Dedifferentiated amniotic fluid mesenchymal stem cell (primary cell): ENCODE measurements around the gene FGD1.
A peak's percentile ranks its signal among the peaks of the same experiment; 100 is the strongest.
"Not testable (repeated sequence)": the region's sequence is repeated elsewhere in the genome, so short reads cannot be mapped to it uniquely, and the experiment has no call there.

Source experiments
- DNase-seq: peaks from one replicate; pipeline ENCODE4 v3.0.0-alpha.2; 2016; ENCODE audit errors: extremely low spot score

FGD1 gene

GRCh38 chrX:54495814-54496516, at the start of gene FGD1:
FGD1 (minus strand) TSS chrX:54496234; CDS start chrX:54495432, 802 bp downstream.
- no peak for DNase-seq

- not testable (repeated sequence) for DNase-seq
These were observed 46.2 kb upstream of the FGD1 start for GRCh38 chrX:54542239-54542638.

DNA sequence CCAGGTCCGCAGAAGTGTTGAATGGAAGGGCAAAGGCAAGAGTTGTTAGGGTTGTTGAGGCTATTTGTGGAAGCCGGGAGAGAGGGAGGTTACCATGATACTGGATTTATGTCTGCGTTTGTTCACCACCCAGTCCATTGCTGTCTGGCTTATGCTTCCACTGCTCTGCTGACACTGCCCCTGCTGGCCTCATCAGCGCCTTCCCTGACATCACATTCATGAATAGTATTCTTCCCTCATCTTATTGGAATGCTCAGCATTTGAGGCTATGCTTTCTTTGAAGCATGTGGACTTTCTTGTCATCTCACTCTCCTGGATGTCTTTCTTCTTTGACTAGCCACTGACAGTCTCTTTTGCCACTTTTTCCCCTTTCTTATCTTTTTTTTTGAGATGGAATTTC, 44.3 kb upstream of the FGD1 start:
- DNase-seq, result no peak

- DNase-seq, result no peak
These were observed 38.2 kb upstream of the FGD1 start for GRCh38 chrX:54534271-54534670.

- DNase-seq, result no peak
These were observed 34.4 kb upstream of the FGD1 start for GRCh38 chrX:54530357-54530900.

DNA sequence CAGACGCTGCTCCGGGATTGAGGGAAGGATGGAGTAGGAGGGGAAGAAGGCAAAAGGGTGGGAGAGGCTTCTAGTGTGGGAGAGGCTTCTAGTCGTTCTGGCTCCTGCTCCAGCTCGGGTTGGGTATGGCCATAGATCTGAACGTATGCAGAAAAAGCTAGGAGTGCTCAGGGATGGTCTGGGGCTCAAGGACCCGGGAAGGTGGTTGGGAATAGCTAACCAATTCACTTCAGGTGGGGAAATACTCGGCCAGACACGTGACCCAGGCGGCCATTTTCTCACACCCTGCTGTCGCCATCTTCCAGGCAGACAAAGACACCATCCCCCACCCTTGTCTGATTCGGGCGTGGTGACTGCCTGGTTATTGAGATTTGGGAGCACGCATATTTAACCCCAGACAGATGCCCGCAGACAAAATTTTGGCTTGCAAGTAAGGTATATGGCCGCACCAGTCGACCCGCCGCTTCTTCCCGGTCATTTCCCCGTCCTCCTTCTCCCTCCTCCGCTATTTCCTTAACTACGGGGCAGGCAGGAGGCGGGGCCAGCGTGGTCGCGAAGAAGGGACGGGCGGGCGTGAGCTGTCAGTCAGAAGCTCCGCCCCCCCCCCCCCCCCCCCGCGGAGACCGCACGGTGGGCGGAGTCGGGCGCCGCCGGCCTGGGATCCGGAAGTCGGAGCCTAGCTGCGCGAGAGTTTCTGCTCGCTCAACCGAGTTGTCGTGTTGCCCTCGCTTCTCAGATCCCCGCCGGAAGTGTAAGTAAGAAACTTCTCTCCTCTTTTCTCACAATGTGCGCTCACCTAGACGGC, 33.7 kb upstream of the FGD1 start, which contains the start of gene GNL3L:
TSS of gene GNL3L (plus strand) at position 668 of the 805 bp plus-strand sequence. CDS start 2,348 bp downstream, outside the sequence.
- DNase-seq, result peak; percentile 61

- no peak for DNase-seq
These were observed 33.1 kb upstream of the FGD1 start for GRCh38 chrX:54529151-54529550.

- peak; percentile 24 for DNase-seq
These were observed 13.4 kb upstream of the FGD1 start for GRCh38 chrX:54509400-54509799.

DNA sequence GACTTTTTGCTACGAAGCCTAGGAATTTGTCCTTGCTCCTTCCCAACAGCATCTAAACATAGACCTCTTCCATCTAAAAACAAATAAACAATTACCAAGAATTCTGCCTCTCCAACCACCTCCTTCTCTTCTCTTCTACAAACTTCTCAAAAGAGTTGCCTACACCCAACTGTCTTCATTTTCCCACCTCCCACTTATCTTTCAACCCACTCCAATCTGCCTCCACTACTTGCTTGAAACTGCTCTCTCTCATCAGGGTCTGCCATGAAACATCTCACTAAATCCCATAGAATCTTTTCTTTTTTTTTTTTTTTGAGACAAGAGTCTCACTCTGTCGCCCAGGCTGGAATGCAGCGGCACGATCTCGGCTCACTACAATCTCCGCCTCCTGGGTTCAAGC, 902 bp upstream of the FGD1 start:
- DNase-seq, result no peak

DNA sequence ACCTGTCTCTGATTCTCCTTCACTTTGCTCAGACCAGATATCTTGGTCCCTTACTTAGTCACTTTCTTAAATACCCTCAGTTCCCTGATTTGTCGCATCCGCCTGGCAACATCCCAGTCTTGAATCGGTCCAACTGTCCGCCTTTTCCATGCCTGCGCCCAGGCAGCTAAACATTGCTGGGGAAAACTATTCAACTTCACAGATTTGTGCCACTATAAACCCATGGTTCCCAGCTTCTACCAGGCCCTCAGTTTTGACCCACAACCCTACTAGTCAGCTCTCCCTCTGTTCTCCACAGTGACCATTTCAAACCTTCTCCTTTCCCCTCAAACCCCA, 451 bp upstream of the FGD1 start:
- DNase-seq, result no peak

DNA sequence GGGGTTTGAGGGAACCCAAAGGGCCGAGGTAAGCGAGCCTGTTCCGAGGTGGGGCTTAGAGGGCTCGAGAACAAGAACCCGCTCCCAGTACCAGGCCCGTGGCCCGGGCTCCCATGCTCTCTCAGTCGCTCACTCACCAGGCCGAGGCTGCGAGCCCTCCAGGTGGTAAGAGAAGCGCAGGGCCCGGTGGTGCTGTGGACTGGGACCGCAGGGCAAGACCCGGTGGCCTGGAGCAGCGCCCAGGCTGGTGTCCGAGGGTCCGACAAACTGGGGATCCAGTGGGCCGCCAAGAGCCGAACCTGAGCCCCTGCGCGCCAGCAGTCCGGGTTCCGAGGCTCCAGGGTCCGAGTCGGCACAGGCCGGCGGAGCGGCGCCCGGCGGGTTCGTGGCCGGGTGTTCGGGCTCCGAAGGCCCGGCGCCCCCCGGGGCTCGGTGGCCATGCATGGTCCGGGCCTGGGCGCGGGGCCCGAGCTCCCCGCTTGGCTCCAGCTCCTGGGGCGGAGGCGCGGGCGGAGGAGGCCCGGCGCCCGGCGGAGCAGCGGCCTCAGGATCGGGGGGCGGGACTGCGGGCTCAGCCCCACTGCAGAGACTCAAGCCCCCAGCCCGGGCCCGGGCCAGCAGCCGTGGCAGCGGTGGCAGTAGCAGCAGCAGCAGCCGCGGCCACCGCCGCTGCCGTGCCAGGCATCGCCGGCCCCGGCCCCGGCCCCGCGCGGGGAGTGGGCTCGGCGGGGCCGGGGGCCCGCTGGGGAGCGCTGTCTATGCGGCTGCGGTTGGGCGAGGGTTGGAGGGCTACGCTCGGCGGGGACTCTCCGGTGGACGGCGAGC, 833 bp downstream of the FGD1 start:
- DNase-seq, result no peak

DNA sequence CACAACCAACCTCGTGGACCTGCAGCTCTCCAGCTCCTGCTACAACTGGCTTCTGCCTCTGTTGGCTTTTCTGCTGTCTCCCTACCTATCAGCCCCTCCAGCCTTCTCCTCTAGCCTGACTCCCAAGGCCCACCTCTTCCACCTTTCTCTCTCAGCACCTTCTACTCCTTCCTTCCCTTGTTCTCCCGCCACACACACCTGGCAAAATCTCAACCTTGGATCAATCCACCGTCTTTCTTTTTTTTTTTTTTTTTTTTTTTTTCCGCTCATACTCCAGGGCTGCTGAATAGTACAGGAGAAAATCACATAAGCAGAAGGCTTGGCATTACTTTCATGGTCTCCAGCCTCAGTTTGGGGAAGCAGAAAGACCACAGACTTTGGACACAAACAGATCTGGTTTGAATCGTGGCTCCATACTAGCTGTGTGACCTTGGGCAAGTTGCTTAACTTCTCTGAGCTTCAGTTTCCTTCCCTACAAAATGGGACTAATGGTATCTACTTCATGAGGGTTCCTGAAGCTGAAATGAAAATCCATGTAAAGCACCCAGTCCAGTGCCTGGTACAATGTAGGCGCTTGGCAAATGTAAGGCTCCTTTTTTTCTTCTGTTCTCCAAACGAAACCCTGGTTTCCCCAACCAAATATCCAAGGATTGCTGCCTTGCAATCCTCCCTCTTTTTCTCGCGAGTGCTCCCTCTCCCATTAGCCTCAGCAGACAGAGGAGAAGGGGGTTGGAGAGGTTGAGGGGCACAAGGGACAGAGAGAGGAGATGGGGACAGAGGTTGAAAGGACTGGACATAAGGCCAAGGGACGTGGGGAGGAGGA, 1.7 kb downstream of the FGD1 start:
- DNase-seq, result no peak

GRCh38 chrX:54492340-54492739, 3.7 kb downstream of the FGD1 start:
- peak; percentile 26 for DNase-seq

GRCh38 chrX:54489819-54490218, 6.2 kb downstream of the FGD1 start:
- DNase-seq, result not testable (repeated sequence)

- DNase-seq, result no peak
These were observed 11.4 kb downstream of the FGD1 start for GRCh38 chrX:54484666-54485065.

- DNase-seq, result no peak
These were observed 12.1 kb downstream of the FGD1 start for GRCh38 chrX:54483946-54484345.

- no peak for DNase-seq
These were observed 13.0 kb downstream of the FGD1 start for GRCh38 chrX:54482839-54483593.

DNA sequence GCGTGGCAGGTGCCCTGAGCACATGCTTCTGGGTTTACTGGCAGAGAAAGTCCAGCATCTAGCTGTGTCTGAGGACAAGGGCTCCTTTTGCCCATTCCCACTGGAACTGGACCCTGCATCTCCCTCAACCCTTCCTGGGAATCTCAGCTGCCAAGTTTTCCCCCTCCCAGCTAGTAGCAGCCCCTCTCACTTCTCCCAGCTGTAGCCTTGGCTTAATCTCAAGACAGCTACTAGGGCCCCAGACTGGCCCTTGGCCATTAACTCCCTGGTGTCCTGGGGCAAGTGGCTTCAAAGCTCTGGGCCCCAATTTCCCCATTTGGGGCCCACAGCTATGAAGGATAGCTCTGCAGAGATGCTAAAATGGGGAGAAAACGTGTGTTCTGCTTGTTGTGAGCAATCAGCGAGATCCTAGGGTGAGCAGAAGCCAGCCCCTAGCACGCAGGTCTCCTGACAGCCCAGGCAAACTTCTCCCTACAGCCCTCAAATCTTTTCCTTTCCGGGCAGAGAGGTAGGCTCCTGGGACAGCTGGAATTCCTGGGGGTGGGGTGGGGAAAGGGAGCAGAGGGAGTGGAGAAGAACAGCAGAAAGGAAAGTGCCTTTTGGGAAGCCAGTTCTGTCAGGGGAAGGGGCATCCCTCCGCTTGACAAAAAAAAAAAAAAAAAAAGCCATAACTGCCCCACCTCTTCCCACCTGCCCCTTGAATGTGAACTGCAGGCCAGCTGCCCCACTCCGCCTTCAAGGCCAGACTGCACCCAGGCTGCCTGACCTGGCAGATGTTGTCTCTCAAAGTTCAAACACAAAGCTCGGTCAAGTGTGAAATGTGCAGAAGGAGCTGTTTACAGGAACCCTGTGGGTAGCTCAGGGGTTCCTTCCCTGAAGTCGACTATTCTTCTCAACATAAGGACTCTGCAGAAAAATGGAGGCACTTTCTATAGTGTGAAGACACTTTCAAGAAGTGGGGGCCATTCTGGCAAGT, 16.6 kb downstream of the FGD1 start:
- no peak for DNase-seq
